Measurements from ENCODE around the gene SFRP5.

SFRP5 gene

GRCh38 chr10:97785731-97786130 is 13.9 kb upstream of the SFRP5 start:
- DNase-seq (ENCODE audit: low read depth): no peak

- DNase-seq (ENCODE audit: low read depth): no peak
These were observed 13.4 kb upstream of the SFRP5 start for GRCh38 chr10:97785231-97785630.

GRCh38 chr10:97784200-97784810 is 12.5 kb upstream of the SFRP5 start:
- DNase-seq (ENCODE audit: low read depth): no peak

- DNase-seq (ENCODE audit: low read depth): no peak
These were observed 10.8 kb upstream of the SFRP5 start for GRCh38 chr10:97782455-97783228.

GRCh38 chr10:97781618-97782331 is 10.0 kb upstream of the SFRP5 start:
- no peak for DNase-seq (ENCODE audit: low read depth)

GRCh38 chr10:97780841-97781617 is 9.2 kb upstream of the SFRP5 start:
- no peak for DNase-seq (ENCODE audit: low read depth)

- no peak for DNase-seq (ENCODE audit: low read depth)
These were observed 8.2 kb upstream of the SFRP5 start for GRCh38 chr10:97779975-97780374.

- DNase-seq (ENCODE audit: low read depth): no peak
These were observed 7.7 kb upstream of the SFRP5 start for GRCh38 chr10:97779492-97779891.

GRCh38 chr10:97778452-97779302 is 6.9 kb upstream of the SFRP5 start:
- DNase-seq (ENCODE audit: low read depth): no peak

GRCh38 chr10:97777143-97777542 is 5.3 kb upstream of the SFRP5 start:
- no peak for DNase-seq (ENCODE audit: low read depth)

- DNase-seq (ENCODE audit: low read depth): no peak
These were observed 3.1 kb upstream of the SFRP5 start for GRCh38 chr10:97774811-97775294.

- no peak for DNase-seq (ENCODE audit: low read depth)
These were observed 1.3 kb upstream of the SFRP5 start for GRCh38 chr10:97773096-97773495.

- DNase-seq (ENCODE audit: low read depth): no peak
These were observed 526 bp downstream of the SFRP5 start for GRCh38 chr10:97771055-97771891.

GRCh38 chr10:97770255-97770654 is 1.5 kb downstream of the SFRP5 start:
- DNase-seq (ENCODE audit: low read depth): no peak

- no peak for DNase-seq (ENCODE audit: low read depth)
These were observed 3.2 kb downstream of the SFRP5 start for GRCh38 chr10:97768322-97769315.

- no peak for DNase-seq (ENCODE audit: low read depth)
These were observed 4.5 kb downstream of the SFRP5 start for GRCh38 chr10:97766996-97767924.

GRCh38 chr10:97766106-97766810 is 5.5 kb downstream of the SFRP5 start:
- no peak for DNase-seq (ENCODE audit: low read depth)
